Keratinocyte (primary cell): ENCODE measurements around the gene JAKMIP3. TPM values are rescaled to one million over a fixed set of nuclear protein-coding genes. Genes with fewer than 3 reads are reported as not detected.

Experiments
- DNase-seq: peaks from one replicate; pipeline ENCODE4 v3.0.0-alpha.2; 2011; ENCODE audit warnings: low read depth, missing footprints, low spot score
- FAIRE-seq: peaks from 2 replicates; lab custom pipeline; 2011; peaks lifted over from hg19 to GRCh38; lab: Jason Lieb, UNC
- H2AFZ ChIP-seq: 2 replicates; pipeline ENCODE4 v1.6.0; 2012; ENCODE audit warnings: low read length, control low read depth, inconsistent platforms; ENCODE audit not compliant: control insufficient read depth
- H3K27ac ChIP-seq: 2 replicates; pipeline ENCODE4 v1.5.1; 2011; ENCODE audit warnings: low read length; ENCODE audit not compliant: control insufficient read depth, insufficient read depth
- H3K27me3 ChIP-seq: 3 replicates; pipeline ENCODE4 v1.6.0; 2011; ENCODE audit warnings: low read length; ENCODE audit not compliant: control insufficient read depth, insufficient read depth; ENCODE audit errors: extremely low read depth
- H3K36me3 ChIP-seq, 2 experiments: 2 replicates in 1 of 2; 3 replicates in 1 of 2; pipeline ENCODE4 v1.5.1; 2011; ENCODE audit warnings: low read length in 2 of 2, mild to moderate bottlenecking in 1 of 2; ENCODE audit not compliant: control insufficient read depth in 2 of 2, insufficient read depth in 2 of 2; ENCODE audit errors: extremely low read depth in 1 of 2
- H3K4me1 ChIP-seq: 3 replicates; pipeline ENCODE4 v1.5.1; 2011; ENCODE audit warnings: low read length; ENCODE audit not compliant: control insufficient read depth, insufficient read depth; ENCODE audit errors: extremely low read depth
- H3K4me2 ChIP-seq: 3 replicates; pipeline ENCODE4 v1.6.0; 2011; ENCODE audit warnings: low read depth, low read length; ENCODE audit not compliant: control insufficient read depth, insufficient read depth; ENCODE audit errors: extremely low read depth
- H3K4me3 ChIP-seq, 3 experiments: fragments of 200-600 bp in 1 of 3; sonication (generic) in 1 of 3; 2 replicates in 2 of 3; 3 replicates in 1 of 3; pipeline ENCODE4 v1.5.1; 2011 to 2016; ENCODE audit warnings: low read length in 3 of 3, mild to moderate bottlenecking in 3 of 3, control low read depth in 2 of 3, inconsistent platforms in 1 of 3, low read depth in 1 of 3, mixed read lengths in 1 of 3, mixed run types in 1 of 3, moderate library complexity in 1 of 3; ENCODE audit not compliant: control insufficient read depth in 2 of 3, insufficient read depth in 2 of 3; ENCODE audit errors: extremely low read depth in 1 of 3
- H3K79me2 ChIP-seq: 2 replicates; pipeline ENCODE4 v1.6.0; 2012; ENCODE audit warnings: low read length; ENCODE audit not compliant: control insufficient read depth, insufficient read depth
- H3K9ac ChIP-seq: 3 replicates; pipeline ENCODE4 v1.6.0; 2011; ENCODE audit warnings: low read length; ENCODE audit not compliant: control insufficient read depth, insufficient read depth; ENCODE audit errors: extremely low read depth
- H3K9me1 ChIP-seq: 3 replicates; pipeline ENCODE4 v1.6.0; 2011; ENCODE audit warnings: low read length; ENCODE audit not compliant: control insufficient read depth, insufficient read depth; ENCODE audit errors: extremely low read depth
- H3K9me3 ChIP-seq: 2 replicates; pipeline ENCODE4 v1.5.1; 2012; ENCODE audit warnings: low read depth, low read length; ENCODE audit not compliant: control insufficient read depth
- H4K20me1 ChIP-seq: 3 replicates; pipeline ENCODE4 v1.6.0; 2011; ENCODE audit warnings: low read length; ENCODE audit not compliant: control insufficient read depth, insufficient read depth; ENCODE audit errors: extremely low read depth
- EZH2 ChIP-seq: IDR thresholded peaks from one replicate; pipeline ENCODE4 v1.6.1; 2012; ENCODE audit warnings: inconsistent platforms, mild to moderate bottlenecking, low read length, moderate library complexity
- dilution Hi-C: fragments of 300-500 bp; cut with MboI; formaldehyde crosslinking; loops from one replicate; pipeline ENCODE4 v1.7.0; 2020; ENCODE audit warnings: low sequenced_read_pairs; ENCODE audit not compliant: extremely low pct_ligation_motif_present
- polyA plus RNA-seq, 5 experiments: library from polyadenylated mRNA; depleted of rRNA in 3 of 5; stranded (reverse) in 3 of 5; stranded (forward) in 1 of 5; unstranded in 1 of 5; fragments of >200 nt; gene quantifications; 1 replicate in 1 of 5; 2 replicates in 3 of 5; 3 replicates in 1 of 5; pipeline versions ENCODE4 v1.2.1 to v1.2.3, GENCODE V29; 2011 to 2012; ENCODE audit warnings: missing spikeins in 2 of 5, low read depth in 1 of 5, low replicate concordance in 1 of 5
- TF ChIP-seq, protein P1 (sequence below), 3 experiments: IDR thresholded peaks in 1 of 3; conservative IDR thresholded peaks in 1 of 3; optimal IDR thresholded peaks in 1 of 3; 2 replicates in 2 of 3; 3 replicates in 1 of 3; pipeline versions ENCODE3 to v1.5.1; 2011; ENCODE audit warnings: low read length in 3 of 3, mild to moderate bottlenecking in 3 of 3, moderate library complexity in 2 of 3, control low read depth in 1 of 3, inconsistent platforms in 1 of 3; ENCODE audit not compliant: insufficient read depth in 2 of 3; ENCODE audit errors: extremely low read depth in 1 of 3

JAKMIP3 gene
- polyA plus RNA-seq, 1 donor (not counting 4 experiments of a cell fraction or from before 2014, with no cell fraction given): 0.05 TPM

DNA sequence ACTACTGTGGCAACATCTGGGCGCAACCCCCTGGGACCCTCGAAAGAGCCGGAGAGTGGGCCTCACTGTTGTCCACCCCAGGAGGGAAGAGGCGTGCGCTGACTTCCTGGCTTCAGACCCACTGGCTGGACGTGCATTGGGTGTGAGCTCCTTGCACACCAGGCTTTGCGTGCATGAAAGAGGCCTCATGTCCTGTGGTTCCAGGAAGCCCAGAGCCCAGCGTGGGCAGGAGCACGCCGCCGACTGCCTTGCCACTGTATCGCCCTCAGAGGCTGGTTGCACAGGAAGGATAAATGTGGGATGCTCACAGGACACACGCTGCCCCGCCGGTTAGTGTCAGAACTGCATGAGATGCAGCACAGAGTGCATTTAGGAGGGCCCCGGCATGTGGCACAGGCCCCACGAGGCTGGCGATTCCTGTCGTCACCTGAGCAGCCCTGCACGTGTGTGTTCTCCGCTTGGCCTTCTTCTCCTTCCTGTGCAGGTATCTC, 8.5 kb upstream of the JAKMIP3 start:
- no peak overlapping the region for H3K4me3 ChIP-seq

DNA sequence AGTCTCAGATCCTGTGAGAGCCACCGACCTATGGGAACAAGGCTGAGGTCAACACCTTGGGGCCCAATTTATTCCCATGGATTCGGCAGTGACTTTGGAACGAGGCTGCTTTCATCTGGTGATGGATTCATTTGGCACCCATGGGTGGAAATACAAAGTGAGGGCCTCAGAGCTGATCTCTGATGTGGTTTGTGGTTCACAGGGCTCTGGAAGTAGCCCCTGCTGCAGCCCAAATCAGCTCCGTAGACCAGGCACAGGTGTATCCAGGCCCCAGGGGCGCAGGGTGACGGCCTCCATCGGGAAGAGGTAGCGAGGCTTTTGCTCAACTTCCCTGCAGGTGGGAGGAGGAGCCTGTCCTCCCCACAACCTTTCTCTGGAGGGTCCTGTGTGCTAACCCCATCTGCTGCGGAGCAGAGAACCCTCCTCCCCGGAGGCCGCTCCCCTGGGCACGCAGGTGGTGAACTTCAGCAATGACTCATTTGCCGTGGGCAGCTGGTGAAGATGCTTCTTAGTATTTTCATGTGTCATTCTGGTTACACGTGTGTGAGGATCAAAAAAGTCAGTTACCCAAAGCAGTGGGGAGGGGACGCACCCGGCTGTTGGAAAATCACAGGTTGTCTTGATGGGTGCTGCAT, 7.5 kb upstream of the JAKMIP3 start:
- Histone ChIP-seq H3K9me1 (no peaks in the 10 kb centered on the region), H3K36me3 (no peaks in the 10 kb centered on the region), H3K4me3 (no peak overlapping the region), H3K27me3 (peaks cover 8% of the 10 kb centered on the region), H2AFZ (no peak overlapping the region), H3K27ac (no peak overlapping the region), H3K79me2 (no peaks in the 10 kb centered on the region), H3K9me3 (no peaks in the 10 kb centered on the region), H3K9ac (no peak overlapping the region), H3K4me2 (no peak overlapping the region), H4K20me1 (no peaks in the 10 kb centered on the region), H3K4me1 (no peaks in the 10 kb centered on the region)
- no peak for FAIRE-seq
- dilution Hi-C loops: no loop called here
- no peak for DNase-seq
- TF ChIP-seq, protein P1, sequence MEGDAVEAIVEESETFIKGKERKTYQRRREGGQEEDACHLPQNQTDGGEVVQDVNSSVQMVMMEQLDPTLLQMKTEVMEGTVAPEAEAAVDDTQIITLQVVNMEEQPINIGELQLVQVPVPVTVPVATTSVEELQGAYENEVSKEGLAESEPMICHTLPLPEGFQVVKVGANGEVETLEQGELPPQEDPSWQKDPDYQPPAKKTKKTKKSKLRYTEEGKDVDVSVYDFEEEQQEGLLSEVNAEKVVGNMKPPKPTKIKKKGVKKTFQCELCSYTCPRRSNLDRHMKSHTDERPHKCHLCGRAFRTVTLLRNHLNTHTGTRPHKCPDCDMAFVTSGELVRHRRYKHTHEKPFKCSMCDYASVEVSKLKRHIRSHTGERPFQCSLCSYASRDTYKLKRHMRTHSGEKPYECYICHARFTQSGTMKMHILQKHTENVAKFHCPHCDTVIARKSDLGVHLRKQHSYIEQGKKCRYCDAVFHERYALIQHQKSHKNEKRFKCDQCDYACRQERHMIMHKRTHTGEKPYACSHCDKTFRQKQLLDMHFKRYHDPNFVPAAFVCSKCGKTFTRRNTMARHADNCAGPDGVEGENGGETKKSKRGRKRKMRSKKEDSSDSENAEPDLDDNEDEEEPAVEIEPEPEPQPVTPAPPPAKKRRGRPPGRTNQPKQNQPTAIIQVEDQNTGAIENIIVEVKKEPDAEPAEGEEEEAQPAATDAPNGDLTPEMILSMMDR (optimal IDR thresholded peaks at IDR 0.05 in 1 of 3, IDR thresholded peaks at IDR 0.05 in 1 of 3, conservative IDR thresholded peaks at IDR 0.05 in 1 of 3; ENCODE audit: extremely low read depth in 1 of 3, insufficient read depth in 2 of 3, low read length in 3 of 3): no peak
- no peak for TF ChIP-seq EZH2

More for the DNA sequence above, 8.5 kb upstream of the JAKMIP3 start:
- Histone ChIP-seq H4K20me1 (no peaks in the 10 kb centered on the region), H3K4me1 (no peaks in the 10 kb centered on the region), H3K27ac (no peak overlapping the region), H3K9me1 (no peaks in the 10 kb centered on the region), H2AFZ (no peak overlapping the region), H3K36me3 (no peaks in the 10 kb centered on the region), H3K79me2 (no peaks in the 10 kb centered on the region), H3K4me2 (no peak overlapping the region), H3K9ac (no peak overlapping the region), H3K9me3 (no peaks in the 10 kb centered on the region), H3K27me3 (peaks cover 8% of the 10 kb centered on the region)
- FAIRE-seq (no peak), DNase-seq (no peak)
- dilution Hi-C loops: no loop called here
- TF ChIP-seq, protein P1 (optimal IDR thresholded peaks at IDR 0.05 in 1 of 3, IDR thresholded peaks at IDR 0.05 in 1 of 3, conservative IDR thresholded peaks at IDR 0.05 in 1 of 3; ENCODE audit: extremely low read depth in 1 of 3, insufficient read depth in 2 of 3, low read length in 3 of 3): no peak
- no peak for TF ChIP-seq EZH2
